Measurements from ENCODE around the gene RCAN3.
A peak's percentile ranks its signal among the peaks of the same experiment; 100 is the strongest.

Gene RCAN3

DNA sequence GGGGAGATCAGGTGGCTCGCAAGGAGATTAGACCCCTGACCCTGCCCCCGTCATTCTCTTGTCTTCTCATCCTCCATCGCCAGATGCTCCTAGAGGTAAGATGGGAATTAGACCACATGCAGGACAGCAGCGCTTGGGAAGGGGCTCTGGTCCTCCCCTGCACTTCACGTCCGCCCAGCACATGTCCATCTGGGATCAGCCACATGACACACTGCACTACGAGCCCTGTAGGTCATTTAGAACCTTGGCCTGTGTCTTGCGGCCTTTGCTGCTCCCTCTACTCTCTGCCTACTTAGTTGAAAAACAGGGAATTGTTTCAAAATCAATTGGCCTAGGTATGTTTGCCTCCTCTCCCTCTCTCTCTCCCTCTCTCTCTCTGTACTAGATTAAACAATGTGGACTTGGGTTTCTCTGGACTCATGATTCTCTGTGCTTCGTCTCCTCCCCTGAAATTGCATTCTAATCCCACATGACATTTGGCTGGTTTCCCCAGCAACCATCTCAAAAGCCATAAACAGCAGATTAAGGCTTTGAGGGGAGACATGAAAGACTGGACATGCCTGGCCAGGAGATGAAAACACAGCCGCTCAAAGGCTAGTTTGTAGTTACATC, 49.4 kb downstream of the RCAN3 start:
- DNase-seq (ENCODE audit: low spot score): no peak
- no peak overlapping the region for H3K4me3 ChIP-seq
- TF ChIP-seq, protein P1, sequence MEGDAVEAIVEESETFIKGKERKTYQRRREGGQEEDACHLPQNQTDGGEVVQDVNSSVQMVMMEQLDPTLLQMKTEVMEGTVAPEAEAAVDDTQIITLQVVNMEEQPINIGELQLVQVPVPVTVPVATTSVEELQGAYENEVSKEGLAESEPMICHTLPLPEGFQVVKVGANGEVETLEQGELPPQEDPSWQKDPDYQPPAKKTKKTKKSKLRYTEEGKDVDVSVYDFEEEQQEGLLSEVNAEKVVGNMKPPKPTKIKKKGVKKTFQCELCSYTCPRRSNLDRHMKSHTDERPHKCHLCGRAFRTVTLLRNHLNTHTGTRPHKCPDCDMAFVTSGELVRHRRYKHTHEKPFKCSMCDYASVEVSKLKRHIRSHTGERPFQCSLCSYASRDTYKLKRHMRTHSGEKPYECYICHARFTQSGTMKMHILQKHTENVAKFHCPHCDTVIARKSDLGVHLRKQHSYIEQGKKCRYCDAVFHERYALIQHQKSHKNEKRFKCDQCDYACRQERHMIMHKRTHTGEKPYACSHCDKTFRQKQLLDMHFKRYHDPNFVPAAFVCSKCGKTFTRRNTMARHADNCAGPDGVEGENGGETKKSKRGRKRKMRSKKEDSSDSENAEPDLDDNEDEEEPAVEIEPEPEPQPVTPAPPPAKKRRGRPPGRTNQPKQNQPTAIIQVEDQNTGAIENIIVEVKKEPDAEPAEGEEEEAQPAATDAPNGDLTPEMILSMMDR (IDR thresholded peaks at IDR 0.05): no peak
- H3K27ac ChIP-seq: no peak overlapping the region

DNA sequence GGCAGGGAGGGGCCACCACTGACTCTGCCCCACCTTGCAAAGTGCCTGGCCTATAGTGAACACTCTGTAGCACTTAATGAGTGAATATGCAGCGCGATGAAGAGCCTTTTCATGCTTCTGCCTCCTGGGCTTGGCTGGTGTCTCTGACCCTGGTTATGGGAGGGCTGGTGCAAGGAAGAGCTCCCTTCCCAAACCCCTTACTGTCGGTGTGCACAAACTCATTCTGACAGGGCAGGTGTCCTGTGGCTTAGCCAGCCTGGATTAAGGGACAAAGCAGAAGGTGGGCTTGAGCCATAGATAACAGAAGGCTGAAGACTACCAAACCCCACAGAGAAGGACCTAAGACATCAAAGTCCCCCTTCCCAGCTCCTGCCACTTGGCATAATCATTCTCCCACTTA, 51.3 kb downstream of the RCAN3 start:
- DNase-seq (ENCODE audit: low spot score): no peak
- TF ChIP-seq, protein P1 (IDR thresholded peaks at IDR 0.05): no peak
- Histone ChIP-seq H3K27ac (no peak overlapping the region), H3K4me3 (no peak overlapping the region)

DNA sequence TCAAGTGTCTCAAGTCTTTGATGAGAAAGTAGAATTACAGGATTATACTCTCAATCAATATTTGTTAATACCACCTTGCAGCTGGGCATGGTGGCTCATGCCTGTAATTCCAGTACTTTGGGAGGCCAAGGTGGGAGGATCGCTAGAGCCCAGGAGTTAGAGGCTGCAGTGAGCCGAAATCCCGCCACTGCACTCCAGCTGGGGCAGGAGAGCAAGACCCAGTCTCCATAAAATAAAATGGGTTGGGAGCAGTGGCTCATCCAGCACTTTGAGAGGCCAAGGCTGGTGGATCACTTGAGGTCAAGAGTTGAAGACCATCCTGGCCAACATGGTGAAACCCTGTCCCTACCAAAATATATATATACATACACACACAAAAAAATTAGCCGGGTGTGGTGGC, 52.1 kb downstream of the RCAN3 start:
- DNase-seq (ENCODE audit: low spot score): no peak
- TF ChIP-seq, protein P1 (IDR thresholded peaks at IDR 0.05): no peak
- H3K4me3 ChIP-seq: no peak overlapping the region
- no peak overlapping the region for H3K27ac ChIP-seq

DNA sequence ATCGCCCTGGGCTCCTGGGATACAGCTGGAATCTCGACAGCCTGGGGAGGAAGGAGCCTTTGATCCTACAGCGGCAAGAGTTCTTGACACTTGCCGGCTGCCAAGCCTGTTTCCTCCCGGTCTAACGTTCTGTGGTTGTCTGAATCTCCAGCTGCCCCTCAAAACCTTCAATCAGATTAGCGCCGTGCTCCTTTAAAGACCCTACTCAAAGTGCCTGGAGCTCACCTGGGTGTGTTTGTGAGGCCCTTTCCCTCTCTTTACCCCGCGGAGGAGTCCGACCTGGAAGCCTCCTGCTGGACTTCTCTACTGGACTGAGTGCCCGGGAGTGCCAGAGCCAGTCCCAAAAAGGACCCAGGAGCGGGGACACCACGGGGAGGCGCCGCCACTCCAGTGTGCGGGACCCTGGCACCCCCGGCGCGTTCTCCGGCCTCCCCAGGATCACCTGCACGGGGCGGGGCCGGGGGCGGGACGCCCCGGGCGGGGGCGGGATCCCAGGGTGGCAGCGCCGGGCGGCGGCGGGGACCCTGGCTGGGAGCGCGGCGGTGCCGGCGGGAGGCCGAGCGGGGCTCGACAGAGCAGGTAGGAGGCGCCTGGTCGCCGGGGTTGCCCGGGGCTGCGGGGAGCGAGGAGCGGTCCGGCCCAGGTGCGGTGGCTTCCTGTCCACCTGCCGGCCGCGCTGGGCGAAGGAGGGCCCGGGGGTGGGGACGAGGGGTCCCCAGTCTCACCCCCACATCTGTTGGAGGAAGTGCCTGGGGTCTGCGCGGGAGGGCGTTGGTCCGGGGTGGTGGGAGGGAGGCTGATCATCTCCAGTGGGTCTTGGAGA, 53.2 kb downstream of the RCAN3 start, which contains the start of gene NCMAP:
Gene NCMAP (plus strand): TSS at position 497 of the 823 bp plus-strand sequence. CDS start 39,344 bp downstream, outside the sequence.
- DNase-seq (ENCODE audit: low spot score): no peak
- TF ChIP-seq, protein P1 (IDR thresholded peaks at IDR 0.05): no peak
- H3K4me3 ChIP-seq: peak within 1 kb of the TSS; percentile 26
- no peak within 1 kb of the TSS for H3K27ac ChIP-seq

DNA sequence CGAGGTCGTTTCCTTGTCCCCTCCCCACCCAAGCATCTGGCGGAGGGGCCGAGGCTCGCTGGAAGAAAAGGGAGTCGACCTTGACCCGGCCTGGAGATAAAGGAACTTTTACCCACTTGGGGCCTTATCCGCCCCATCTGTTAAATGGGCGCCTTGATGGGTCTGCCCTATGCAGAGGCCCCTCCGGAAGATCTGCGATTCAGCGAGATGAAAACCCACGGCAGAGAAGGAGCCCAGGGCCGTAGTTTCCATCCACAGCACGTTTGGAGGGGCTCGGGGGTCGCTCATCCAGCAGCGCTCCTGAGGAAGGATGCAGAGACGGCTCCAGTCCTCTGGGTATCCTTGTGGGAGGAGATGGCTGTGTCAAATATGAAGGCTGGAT, 53.8 kb downstream of the RCAN3 start:
- peak overlapping the region; percentile 26 for H3K4me3 ChIP-seq
- no peak overlapping the region for H3K27ac ChIP-seq
- DNase-seq (ENCODE audit: low spot score): no peak
- TF ChIP-seq, protein P1 (IDR thresholded peaks at IDR 0.05): no peak

DNA sequence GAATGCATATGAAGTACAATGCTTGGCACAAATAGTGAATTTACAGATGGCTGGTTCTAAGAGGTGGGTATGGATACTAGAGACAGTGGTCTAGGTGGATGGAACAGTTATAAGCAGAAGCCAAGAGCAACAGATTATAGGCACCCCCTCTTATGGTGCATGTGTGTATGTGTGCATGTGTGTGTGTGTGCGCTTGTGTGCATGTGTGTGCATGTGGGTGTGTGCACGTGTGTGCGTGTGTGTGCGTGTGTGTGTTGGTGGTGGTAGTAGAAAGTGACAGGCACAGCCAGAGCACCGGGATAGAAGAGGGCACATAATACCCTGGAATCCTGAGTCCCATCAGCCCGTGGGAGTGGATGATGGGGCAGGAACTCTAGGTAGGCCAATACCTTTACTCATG, 54.6 kb downstream of the RCAN3 start:
- H3K27ac ChIP-seq: no peak overlapping the region
- no peak for DNase-seq (ENCODE audit: low spot score)
- TF ChIP-seq, protein P1 (IDR thresholded peaks at IDR 0.05): no peak
- H3K4me3 ChIP-seq: no peak overlapping the region

DNA sequence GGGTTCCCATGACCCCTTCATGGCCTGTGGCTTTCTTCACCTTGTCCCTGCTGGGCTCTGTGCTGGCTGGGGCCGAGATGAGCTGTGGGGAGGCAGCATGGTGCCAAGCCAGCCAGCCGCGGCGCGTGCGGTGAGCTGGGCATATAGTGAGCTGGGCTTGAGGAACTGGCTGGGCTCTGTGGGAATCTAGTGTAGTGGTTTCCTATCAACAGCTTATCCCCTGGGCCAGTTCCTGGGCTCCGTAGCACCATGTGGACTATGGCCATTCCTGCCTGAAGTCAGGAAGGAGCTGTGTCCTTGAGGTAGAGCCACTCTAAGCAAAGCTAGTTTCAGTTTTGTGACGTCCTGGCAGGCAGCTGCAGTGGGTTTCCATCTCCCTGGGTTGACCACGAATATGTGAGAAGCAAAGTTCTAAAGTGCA, 55.1 kb downstream of the RCAN3 start:
- TF ChIP-seq, protein P1 (IDR thresholded peaks at IDR 0.05): no peak
- DNase-seq (ENCODE audit: low spot score): no peak
- Histone ChIP-seq H3K27ac (no peak overlapping the region), H3K4me3 (no peak overlapping the region)

Data from coronary artery (tissue), 2 donors.